Spleen (tissue), 11 donors: Measurements from ENCODE around the gene HS6ST2. TPM values are rescaled to one million over a fixed set of nuclear protein-coding genes. Genes with fewer than 3 reads are reported as not detected.

Experiments
- DNase-seq: peaks from one replicate; pipeline ENCODE4 v3.0.0-alpha.2; 2020
- H3K27ac ChIP-seq, 8 donors: fragments of 200-600 bp; sonication (generic) in 7 of 8; 1 replicate in 4 of 8; 2 replicates in 4 of 8; pipeline versions ENCODE4 v1.5.0 to v1.8.0; 2016 to 2021; ENCODE audit warnings: inconsistent platforms in 4 of 8, mild to moderate bottlenecking in 4 of 8, moderate library complexity in 1 of 8
- H3K27me3 ChIP-seq, 7 donors: fragments of 200-600 bp; sonication (generic) in 6 of 7; replicated peaks in 1 of 7; 1 replicate in 4 of 7; 2 replicates in 3 of 7; pipeline versions ENCODE4 v1.5.0 to v1.8.0; 2016 to 2021; ENCODE audit warnings: inconsistent platforms in 3 of 7, mild to moderate bottlenecking in 1 of 7
- H3K36me3 ChIP-seq, 6 donors: fragments of 200-600 bp; sonication (generic) in 5 of 6; 1 replicate in 4 of 6; 2 replicates in 2 of 6; pipeline versions ENCODE4 v1.5.0 to v1.8.0; 2016 to 2021; ENCODE audit warnings: inconsistent platforms in 2 of 6
- H3K4me1 ChIP-seq, 6 donors: fragments of 200-600 bp; sonication (generic) in 5 of 6; 1 replicate in 3 of 6; 2 replicates in 3 of 6; pipeline versions ENCODE4 v1.5.0 to v1.8.0; 2016 to 2021; ENCODE audit warnings: inconsistent platforms in 3 of 6
- H3K4me3 ChIP-seq, 8 donors: fragments of 200-600 bp; sonication (generic) in 7 of 8; 1 replicate in 4 of 8; 2 replicates in 4 of 8; pipeline versions ENCODE4 v1.5.0 to v1.8.0; 2016 to 2021; ENCODE audit warnings: inconsistent platforms in 4 of 8, mild to moderate bottlenecking in 4 of 8, moderate library complexity in 2 of 8
- H3K9me3 ChIP-seq, 8 donors: fragments of 200-600 bp; sonication (generic) in 7 of 8; 1 replicate in 4 of 8; 2 replicates in 4 of 8; pipeline versions ENCODE4 v1.5.0 to v1.8.0; 2016 to 2021; ENCODE audit warnings: inconsistent platforms in 4 of 8
- CTCF ChIP-seq, 11 experiments: fragments of 200-600 bp in 7 of 11; fragments of 450-650 bp in 4 of 11; sonication (generic) in 4 of 11; IDR thresholded peaks in 8 of 11; conservative IDR thresholded peaks in 3 of 11; 1 replicate in 7 of 11; 2 replicates in 4 of 11; pipeline versions ENCODE4 v1.4.0 to v1.8.0; 2016 to 2021; ENCODE audit warnings: antibody characterized with exemption in 11 of 11, inconsistent platforms in 4 of 11, mild to moderate bottlenecking in 1 of 11
- POLR2A ChIP-seq, 3 donors: fragments of 450-650 bp; IDR thresholded peaks; one replicate each; pipeline ENCODE4 v1.5.1; 2017; ENCODE audit warnings: antibody characterized with exemption in 3 of 3, mild to moderate bottlenecking in 1 of 3
- POLR2AphosphoS5 ChIP-seq, 3 donors: sonication (generic); formaldehyde crosslinking; IDR thresholded peaks; one replicate each; pipeline ENCODE4 v1.5.1; 2017; ENCODE audit warnings: antibody characterized with exemption in 3 of 3
- WGBS, 5 donors: extraction: QIAGEN DNeasy Blood & Tissue Kit in 3 of 5; methylation state at CpG; one replicate each; pipeline versions ENCODE4 v1.1.5 to v1.1.7; 2013 to 2018; 5-methylcytosine and 5-hydroxymethylcytosine counted together
- intact Hi-C: fragments of 100-400 bp; cut with DNase I; formaldehyde crosslinking; loops from one replicate; pipeline ENCODE4 v1.15.0; 2023; ENCODE audit warnings: low total_unique reads
- polyA plus RNA-seq, 3 donors: library from polyadenylated mRNA; stranded (reverse); fragments of 200-250 nt; gene quantifications; one replicate each; pipeline ENCODE4 v1.2.1, GENCODE V29; 2013
- total RNA-seq, 7 donors: library from RNA; depleted of rRNA in 3 of 7; stranded (reverse); fragments of >200 nt in 3 of 7; fragmentation: NEBNext Ultra II Directional in 4 of 7; extraction: Animal tissue kit (Norgen Biotek cat#: 25700) in 4 of 7; gene quantifications; one replicate each; pipeline versions ENCODE4 v1.1.0 to v1.2.1, GENCODE V29; 2016 to 2021
- donor health status: healthy with polysubstance abuse.
- donor health status: DM: no; HTN: no; CAD: no; lungs with moderate emphysema.
- donor health status: DM: no; HTN: no; CAD: no.
- donor health status: Bipolar disorder and iron deficiency.
- donor health status: healthy.
- donor health status: DM: no; HTN: no; CAD: no.
- donor health status: DM: yes; HTN: yes; CAD: no.

Gene HS6ST2
- total and polyA plus RNA-seq, 10 donors: 0.02 to 0.20 (median 0.09) TPM; not detected in 7

- Histone ChIP-seq H3K4me3 (no peak overlapping the region), H3K27ac (no peak overlapping the region), H3K36me3 (no peaks in the 10 kb centered on the region), H3K9me3 (no peaks in the 10 kb centered on the region), H3K27me3 (no peaks in the 10 kb centered on the region), H3K4me1 (no peaks in the 10 kb centered on the region)
- intact Hi-C loops: no loop called here
- no peak for DNase-seq
- TF ChIP-seq POLR2A (IDR thresholded peaks at IDR 0.05): no peak
- TF ChIP-seq CTCF (IDR thresholded peaks at IDR 0.05 in 8 of 11, conservative IDR thresholded peaks at IDR 0.05 in 3 of 11): no peak
- no peak for TF ChIP-seq POLR2AphosphoS5 (IDR thresholded peaks at IDR 0.05)
Observed at GRCh38 chrX:132860200-132860599, 98.2 kb downstream of the HS6ST2 start.

- no peak for DNase-seq
- TF ChIP-seq CTCF (IDR thresholded peaks at IDR 0.05 in 8 of 11, conservative IDR thresholded peaks at IDR 0.05 in 3 of 11): no peak
- TF ChIP-seq POLR2AphosphoS5 (IDR thresholded peaks at IDR 0.05): no peak
- TF ChIP-seq POLR2A (IDR thresholded peaks at IDR 0.05): no peak
- H3K4me3 ChIP-seq: no peak overlapping the region
- H3K27ac ChIP-seq: no peak overlapping the region
- peaks cover 0 to 3% (median 0%) of the 10 kb centered on the region in 7 donors for H3K27me3 ChIP-seq
- intact Hi-C loops: no loop called here
- no peaks in the 10 kb centered on the region for H3K9me3 ChIP-seq
- H3K4me1 ChIP-seq: no peaks in the 10 kb centered on the region
- no peaks in the 10 kb centered on the region for H3K36me3 ChIP-seq
Observed at GRCh38 chrX:132858018-132858417, 100.4 kb downstream of the HS6ST2 start.

GRCh38 chrX:132855780-132856341 lies 102.6 kb downstream of the HS6ST2 start:
- 62 to 81% (median 77%) methylated on average over 6 of the region's 6 CpGs for WGBS, 5 donors
- Histone ChIP-seq H3K27ac (no peak overlapping the region), H3K36me3 (no peaks in the 10 kb centered on the region), H3K27me3 (peaks cover 0 to 18% (median 0%) of the 10 kb centered on the region in 7 donors), H3K9me3 (no peaks in the 10 kb centered on the region), H3K4me3 (peak overlapping the region in 1 of 8 donors; percentile 41), H3K4me1 (no peaks in the 10 kb centered on the region)
- intact Hi-C loops: no loop called here
- no peak for DNase-seq
- TF ChIP-seq POLR2AphosphoS5 (IDR thresholded peaks at IDR 0.05) (no peak), CTCF (IDR thresholded peaks at IDR 0.05 in 8 of 11, conservative IDR thresholded peaks at IDR 0.05 in 3 of 11) (no peak), POLR2A (IDR thresholded peaks at IDR 0.05) (no peak)

GRCh38 chrX:132853040-132853439 lies 105.4 kb downstream of the HS6ST2 start:
- 63 to 87% (median 71%) methylated on average over 3 of the region's 3 CpGs for WGBS, 5 donors
- no peaks in the 10 kb centered on the region for H3K36me3 ChIP-seq
- no peaks in the 10 kb centered on the region for H3K4me1 ChIP-seq
- intact Hi-C loops: no loop called here
- TF ChIP-seq POLR2AphosphoS5 (IDR thresholded peaks at IDR 0.05): no peak
- TF ChIP-seq CTCF (IDR thresholded peaks at IDR 0.05 in 8 of 11, conservative IDR thresholded peaks at IDR 0.05 in 3 of 11): no peak
- TF ChIP-seq POLR2A (IDR thresholded peaks at IDR 0.05): no peak
- DNase-seq: no peak
- H3K4me3 ChIP-seq: no peak overlapping the region
- H3K27ac ChIP-seq: no peak overlapping the region
- H3K9me3 ChIP-seq: no peaks in the 10 kb centered on the region
- peaks cover 0 to 18% (median 0%) of the 10 kb centered on the region in 7 donors for H3K27me3 ChIP-seq
